HCT116 (cell line): Measurements from ENCODE around the gene HHATL. TPM values are rescaled to one million over a fixed set of nuclear protein-coding genes. Genes with fewer than 3 reads are reported as not detected.
A peak's percentile ranks its signal among the peaks of the same experiment; 100 is the strongest.

Experiments used
- ATAC-seq: fragments of 200-7000 bp; cut with Tn5 transposase; 2 replicates; pipeline ENCODE4 v1.9.1; 2020; ENCODE audit warnings: mild to moderate bottlenecking, moderate library complexity
- BruUV-seq: library from RNA; stranded (reverse); fragments of 400-500 nt; replicated peaks from 2 replicates; lab custom pipeline; 2021; lab: Mats Ljungman, UMichigan
- CTCF ChIA-PET: fragments of 300-600 bp; sonication (Branson Sonifier 250); formaldehyde crosslinking; loops from one replicate; lab custom pipeline; 2021; ENCODE audit warnings: antibody characterized with exemption; lab: Charles Lee
- POLR2A ChIA-PET: fragments of 300-600, 350-600 bp; sonication (Branson Sonifier 250); formaldehyde crosslinking; loops from one replicate; lab custom pipeline; 2021; ENCODE audit warnings: antibody characterized with exemption; lab: Charles Lee
- RAD21 ChIA-PET, 2 experiments: fragments of 300-600 bp; sonication (Branson Sonifier 250); formaldehyde crosslinking; loops; one replicate each; lab custom pipeline; 2023; ENCODE audit warnings: low total read pairs in 2 of 2; ENCODE audit not compliant: uncharacterized antibody in 2 of 2, unreplicated experiment in 2 of 2, low non-redundant PET in 1 of 2; lab: Charles Lee
- DNase-seq: peaks from one replicate; pipeline ENCODE4 v3.0.0-alpha.2; 2010; ENCODE audit warnings: low read depth, low spot score
- H2AFZ ChIP-seq: fragments of 200-600 bp; shearing (Covaris generic), sonication (generic); 2 replicates; pipeline ENCODE4 v1.6.1; 2017; ENCODE audit warnings: low read depth, mixed run types, mixed read lengths, antibody characterized with exemption, low read length; ENCODE audit not compliant: poor library complexity, severe bottlenecking
- H3K27ac ChIP-seq: 2 replicates; pipeline ENCODE4 v1.5.1; 2012; ENCODE audit warnings: low read depth, low read length
- H3K27me3 ChIP-seq: fragments of 200-600 bp; sonication (generic); 2 replicates; pipeline ENCODE4 v1.6.1; 2016; ENCODE audit warnings: mixed run types, low read length, mixed read lengths; ENCODE audit not compliant: insufficient read depth
- H3K36me3 ChIP-seq, 2 experiments: fragments of 200-500 bp in 1 of 2; fragments of 200-600 bp in 1 of 2; sonication (Bioruptor generic) in 1 of 2; sonication (generic) in 1 of 2; 2 replicates each; pipeline versions ENCODE4 v1.5.1 to v1.6.1; 2014 to 2016; ENCODE audit warnings: low read length in 2 of 2, inconsistent platforms in 1 of 2, mixed read lengths in 1 of 2, mixed run types in 1 of 2; ENCODE audit not compliant: insufficient read depth in 2 of 2, control insufficient read depth in 1 of 2
- H3K4me1 ChIP-seq, 2 experiments: fragments of 200-600 bp in 1 of 2; sonication (generic) in 1 of 2; 2 replicates each; pipeline versions ENCODE4 v1.5.1 to v1.6.1; 2012 to 2017; ENCODE audit warnings: low read length in 2 of 2, inconsistent platforms in 1 of 2, mild to moderate bottlenecking in 1 of 2, mixed read lengths in 1 of 2, mixed run types in 1 of 2, moderate library complexity in 1 of 2; ENCODE audit not compliant: insufficient read depth in 2 of 2, control insufficient read depth in 1 of 2
- H3K4me2 ChIP-seq: fragments of 200-600 bp; sonication (generic); 2 replicates; pipeline ENCODE4 v1.6.1; 2017; ENCODE audit warnings: mixed run types, low read length, mixed read lengths
- H3K4me3 ChIP-seq, 2 experiments: fragments of 200-600 bp in 1 of 2; sonication (generic) in 1 of 2; replicated peaks in 1 of 2; 2 replicates each; pipeline ENCODE4 v1.5.1; 2011 to 2016; ENCODE audit warnings: low read length in 2 of 2, control low read depth in 1 of 2, low read depth in 1 of 2, mild to moderate bottlenecking in 1 of 2, mixed read lengths in 1 of 2, mixed run types in 1 of 2
- H3K79me2 ChIP-seq: fragments of 200-600 bp; sonication (generic); 2 replicates; pipeline ENCODE4 v1.6.1; 2017; ENCODE audit warnings: mild to moderate bottlenecking, mixed run types, low read length, moderate library complexity, mixed read lengths; ENCODE audit not compliant: insufficient read depth
- H3K9ac ChIP-seq: fragments of 200-600 bp; sonication (generic); 2 replicates; pipeline ENCODE4 v1.6.1; 2016; ENCODE audit warnings: low read length, mixed read lengths
- H3K9me2 ChIP-seq: fragments of 200-600 bp; sonication (generic), shearing (Covaris generic); 2 replicates; pipeline ENCODE4 v1.6.1; 2017; ENCODE audit warnings: mixed run types, mild to moderate bottlenecking, moderate library complexity; ENCODE audit not compliant: insufficient read depth
- H3K9me3 ChIP-seq, 2 experiments: fragments of 200-500 bp in 1 of 2; fragments of 200-600 bp in 1 of 2; sonication (Bioruptor generic) in 1 of 2; sonication (generic) in 1 of 2; 2 replicates each; pipeline ENCODE4 v1.6.1; 2014 to 2017; ENCODE audit warnings: low read length in 2 of 2, mixed read lengths in 2 of 2, inconsistent platforms in 1 of 2, low read depth in 1 of 2, mild to moderate bottlenecking in 1 of 2, mixed run types in 1 of 2, moderate library complexity in 1 of 2; ENCODE audit not compliant: control insufficient read depth in 1 of 2, insufficient read depth in 1 of 2
- H4K20me1 ChIP-seq: fragments of 200-600 bp; sonication (generic), shearing (Covaris generic); 2 replicates; pipeline ENCODE4 v1.6.1; 2017; ENCODE audit warnings: mixed run types, mild to moderate bottlenecking, moderate library complexity; ENCODE audit not compliant: insufficient read depth
- CEBPB ChIP-seq: IDR thresholded peaks from 2 replicates; pipeline ENCODE4 v1.6.1; 2012; ENCODE audit warnings: low read depth
- CTCF ChIP-seq, 3 experiments: fragments of 200-600 bp in 1 of 3; sonication (generic) in 1 of 3; IDR thresholded peaks in 2 of 3; conservative IDR thresholded peaks in 1 of 3; 2 replicates each; pipeline ENCODE4 v1.5.1; 2012 to 2017; ENCODE audit warnings: low read depth in 2 of 3, low read length in 2 of 3, antibody characterized with exemption in 1 of 3, borderline replicate concordance in 1 of 3, control low read depth in 1 of 3, mild to moderate bottlenecking in 1 of 3, mixed read lengths in 1 of 3, mixed run types in 1 of 3, moderate library complexity in 1 of 3; ENCODE audit not compliant: insufficient read depth in 1 of 3
- EZH2phosphoT487 ChIP-seq: fragments of 200-600 bp; IDR thresholded peaks from 2 replicates; pipeline ENCODE4 v1.6.1; 2018; ENCODE audit warnings: antibody characterized with exemption, borderline replicate concordance
- MAX ChIP-seq: IDR thresholded peaks from 2 replicates; pipeline ENCODE4 v1.6.1; 2012
- POLR2A ChIP-seq: IDR thresholded peaks from 2 replicates; pipeline ENCODE4 v1.7.0; 2011; ENCODE audit warnings: borderline replicate concordance; ENCODE audit not compliant: insufficient read depth, insufficient read length; ENCODE audit errors: extremely low read depth
- SIN3A ChIP-seq: IDR thresholded peaks from 2 replicates; pipeline ENCODE4 v1.6.1; 2012; ENCODE audit warnings: low read depth
- TCF7L2 ChIP-seq: IDR thresholded peaks from 2 replicates; pipeline ENCODE4 v1.7.0; 2011; ENCODE audit warnings: borderline replicate concordance, inconsistent platforms; ENCODE audit not compliant: insufficient read depth, insufficient read length; ENCODE audit errors: extremely low read depth
- YY1 ChIP-seq: IDR thresholded peaks from 2 replicates; pipeline ENCODE4 v1.6.1; 2011; ENCODE audit warnings: low read length, low read depth, moderate library complexity, mild to moderate bottlenecking; ENCODE audit not compliant: insufficient replicate concordance; ENCODE audit errors: extremely low read depth
- intact Hi-C: fragments of 100-400 bp; cut with micrococcal nuclease; formaldehyde crosslinking; loops from 2 replicates; pipeline ENCODE4 v1.10.0; 2022
- total RNA-seq: library from RNA; stranded (reverse); gene quantifications from one replicate; pipeline ENCODE4 v1.2.1, GENCODE V29; 2021; ENCODE audit not compliant: unreplicated experiment

The HHATL gene
- total RNA-seq, 1 experiment from 2014 or later = 0.52 TPM

- peak overlapping the region; percentile 84 for H3K27ac ChIP-seq
These were observed 50.4 kb downstream of the HHATL start for GRCh38 chr3:42652251-42652610.

More at GRCh38 chr3:42652251-42652610, 50.4 kb downstream of the HHATL start:
- POLR2A ChIA-PET = interaction anchor here (2.2 to 3.0 kb wide), 2 partner anchors 11 to 52 kb away, joined by 5 to 9 read pairs; partner anchors contain the start of gene NKTR
- no TSS peak for BruUV-seq
- H2AFZ ChIP-seq = peak overlapping the region; percentile 46
- RAD21 ChIA-PET = interaction anchor here in 1 of 2 experiments (0.6 kb wide), 1 partner anchor 92 kb away, joined by 3 read pairs; no protein-coding TSS in a partner anchor
- H3K4me1 ChIP-seq = peaks cover 42 to 63% of the 10 kb centered on the region in 2 experiments
- H3K4me3 ChIP-seq = peak overlapping the region in 1 of 2 experiments; percentile 86; a peak in 2 of 4 replicates
- TF ChIP-seq MAX = no peak
- no peak for TF ChIP-seq CTCF (IDR thresholded peaks at IDR 0.05 in 2 of 3, conservative IDR thresholded peaks at IDR 0.05 in 1 of 3; ENCODE audit: borderline replicate concordance in 1 of 3, insufficient read depth in 1 of 3, low read depth in 2 of 3, low read length in 2 of 3)
- no peak for TF ChIP-seq POLR2A
- TF ChIP-seq TCF7L2 = no peak
- no peak for TF ChIP-seq YY1
- no peak for TF ChIP-seq CEBPB
- no peak for TF ChIP-seq SIN3A
- TF ChIP-seq EZH2phosphoT487 = no peak
- intact Hi-C loops = loop anchor here (5.0 kb wide), 2 partner anchors 50 to 90 kb away; partner anchors contain the start of gene NKTR
- no peaks in the 10 kb centered on the region for H3K9me3 ChIP-seq
- H3K27me3 ChIP-seq = no peaks in the 10 kb centered on the region
- CTCF ChIA-PET = interaction anchor here (0.9 to 1.1 kb wide), 3 partner anchors 91 to 105 kb away, joined by 4 to 5 read pairs (median 4); no protein-coding TSS in a partner anchor
- H4K20me1 ChIP-seq = no peaks in the 10 kb centered on the region
- peak overlapping the region; percentile 99 for H3K4me2 ChIP-seq
- H3K79me2 ChIP-seq = peaks cover 16% of the 10 kb centered on the region; the same call in 1 of the 2 replicates
- ATAC-seq (peak; percentile 10), DNase-seq (no peak)
- peak overlapping the region; percentile 86 for H3K9ac ChIP-seq
- H3K36me3 ChIP-seq = peaks cover 0 to 9% of the 10 kb centered on the region in 2 experiments; a peak in 2 of 4 replicates
- H3K9me2 ChIP-seq = no peaks in the 10 kb centered on the region
